Stimulated activated CD8-positive, alpha-beta memory T cell treated with anti-CD3 and anti-CD28 coated beads, Interleukin-4, amount 100 ng/mL, for 24 hours (primary cell): Measurements from ENCODE around the gene LPA.

Source experiments
- DNase-seq: peaks from one replicate; pipeline ENCODE4 v3.0.0-alpha.2; 2020; ENCODE audit warnings: low read depth

Gene LPA

GRCh38 chr6:160520043-160520904 lies 143.8 kb downstream of the LPA start:
- peak; percentile 59 for DNase-seq

GRCh38 chr6:160519603-160520042 lies 144.5 kb downstream of the LPA start:
- peak; percentile 64 for DNase-seq

GRCh38 chr6:160519133-160519532 lies 144.9 kb downstream of the LPA start:
- no peak for DNase-seq

GRCh38 chr6:160513836-160514235 lies 150.2 kb downstream of the LPA start:
- DNase-seq, result no peak

GRCh38 chr6:160510976-160511617 lies 153.0 kb downstream of the LPA start:
- no peak for DNase-seq

- DNase-seq, result no peak
Measured at GRCh38 chr6:160510199-160510598, 153.9 kb downstream of the LPA start.

- no peak for DNase-seq
Measured at GRCh38 chr6:160509610-160510009, 154.5 kb downstream of the LPA start.

- no peak for DNase-seq
Measured at GRCh38 chr6:160508599-160508998, 155.5 kb downstream of the LPA start.

- no peak for DNase-seq
Measured at GRCh38 chr6:160507420-160507819, 156.7 kb downstream of the LPA start.

- no peak for DNase-seq
Measured at GRCh38 chr6:160505970-160506369, 158.1 kb downstream of the LPA start.

GRCh38 chr6:160500639-160501038 lies 163.4 kb downstream of the LPA start:
- DNase-seq, result no peak

- no peak for DNase-seq
Measured at GRCh38 chr6:160494576-160494975, 169.5 kb downstream of the LPA start.

GRCh38 chr6:160489091-160489490 lies 175.0 kb downstream of the LPA start:
- DNase-seq, result no peak

GRCh38 chr6:160487116-160487515 lies 177.0 kb downstream of the LPA start:
- no peak for DNase-seq
